HG03575 (cell line): ENCODE measurements around the gene STK10.

Experiments
- ATAC-seq: cut with Tn5 transposase; IDR thresholded peaks from one replicate; pipeline ENCODE4 v1.9.1; 2021; ENCODE audit not compliant: unreplicated experiment, insufficient number of reproducible peaks, low FRiP score; ENCODE audit errors: extremely low read depth

The STK10 gene

DNA sequence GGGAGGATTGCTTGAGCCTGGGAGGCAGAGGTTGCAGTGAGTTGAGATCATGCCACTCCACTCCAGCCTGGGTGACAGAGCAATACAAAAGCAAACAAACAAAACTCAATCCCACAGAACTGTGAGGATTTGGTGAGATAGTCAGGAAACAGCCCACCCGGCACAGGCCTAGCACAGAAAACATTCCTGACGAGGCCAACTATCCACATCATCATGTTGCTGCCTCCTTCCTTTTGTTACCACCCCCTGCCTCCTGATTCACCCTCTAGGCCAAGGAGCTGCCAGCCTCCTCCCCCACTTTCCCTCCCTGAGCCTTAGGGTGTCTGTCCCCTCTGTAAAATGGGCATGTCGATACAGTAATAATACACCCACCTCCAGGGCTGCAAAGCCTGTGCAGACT is 39.0 kb downstream of the STK10 start:
- ATAC-seq = no peak

- no peak for ATAC-seq
Observed at GRCh38 chr5:172148381-172148780, 39.6 kb downstream of the STK10 start.

DNA sequence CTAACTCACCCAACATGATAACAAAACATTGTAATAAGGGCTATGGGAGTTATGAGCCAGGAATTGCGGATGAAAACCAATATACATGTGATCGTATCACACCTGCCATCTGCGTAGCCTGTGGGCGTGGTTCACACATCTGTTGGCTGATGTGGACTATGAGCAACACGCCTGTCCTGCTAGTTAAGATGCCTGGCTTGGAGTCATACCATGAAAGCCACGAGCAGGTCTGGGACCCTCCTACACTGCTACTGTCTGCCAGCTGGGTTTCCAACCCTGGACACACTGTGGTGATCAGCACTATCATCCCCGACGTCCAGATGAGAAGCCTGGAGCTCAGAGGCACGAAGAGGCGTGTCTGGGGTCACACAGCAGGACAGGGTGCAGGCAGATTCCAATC is 40.2 kb downstream of the STK10 start:
- ATAC-seq = no peak

DNA sequence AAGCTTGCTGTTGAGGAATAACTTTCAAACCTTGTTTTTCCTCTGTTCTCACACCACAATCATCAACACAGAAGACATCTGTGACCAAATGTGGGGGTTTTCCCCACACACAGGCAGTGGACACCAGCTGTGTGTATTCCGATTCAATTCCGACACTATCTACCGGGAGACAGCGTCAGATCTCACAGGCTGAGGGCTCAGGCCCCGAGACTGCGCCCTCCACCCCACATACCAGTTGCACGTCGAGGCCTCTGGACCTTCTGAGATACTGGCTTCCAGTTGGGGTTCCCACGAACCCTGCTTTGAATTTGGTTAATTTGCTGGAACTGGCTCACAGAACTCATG is 41.3 kb downstream of the STK10 start:
- no peak for ATAC-seq

GRCh38 chr5:172145870-172146747 is 41.9 kb downstream of the STK10 start:
- no peak for ATAC-seq

DNA sequence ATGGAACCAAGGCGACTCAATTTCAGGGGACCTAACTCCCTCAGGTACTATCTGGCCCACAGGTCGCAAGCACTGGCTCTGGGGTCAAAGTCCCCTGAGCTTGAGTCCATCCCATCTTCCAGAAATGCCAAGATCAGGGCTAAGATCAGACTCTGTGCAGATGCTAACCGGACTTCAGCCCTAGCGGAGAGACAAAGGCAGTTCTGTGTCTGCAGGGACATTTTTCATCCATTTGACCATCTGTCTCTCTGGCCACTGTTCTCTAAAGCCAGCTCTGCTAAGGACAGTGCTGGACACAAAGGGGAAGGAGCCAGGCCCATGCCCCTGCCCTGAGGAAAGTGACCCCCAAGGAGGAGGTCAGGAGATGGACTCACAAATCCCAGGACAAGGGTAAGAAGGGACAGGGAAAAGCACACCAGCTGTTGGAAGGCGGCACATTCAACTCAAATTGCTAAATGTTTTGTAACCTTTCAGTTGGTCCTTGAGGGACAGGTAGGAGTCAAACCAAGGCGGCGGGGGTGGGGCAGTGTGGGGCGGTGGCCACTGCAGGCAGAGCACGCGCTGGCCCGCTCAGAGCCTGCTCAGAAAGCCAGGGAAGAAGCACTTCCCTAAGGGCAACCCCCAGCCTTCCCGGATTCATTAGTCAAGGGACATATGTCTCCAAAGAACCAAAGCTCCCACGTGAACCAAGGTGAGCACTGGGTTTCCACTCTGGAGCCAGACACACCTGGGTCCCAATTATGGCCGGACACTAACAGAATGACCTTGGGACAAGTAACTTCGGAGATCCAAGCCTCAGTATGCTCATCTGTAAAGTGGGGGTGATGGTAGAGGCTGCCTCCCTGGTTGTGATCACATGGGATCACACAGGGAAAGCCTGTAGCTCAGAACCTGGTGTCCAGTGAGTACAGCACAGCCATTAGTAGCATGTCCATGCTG is 42.8 kb downstream of the STK10 start:
- ATAC-seq = no peak

DNA sequence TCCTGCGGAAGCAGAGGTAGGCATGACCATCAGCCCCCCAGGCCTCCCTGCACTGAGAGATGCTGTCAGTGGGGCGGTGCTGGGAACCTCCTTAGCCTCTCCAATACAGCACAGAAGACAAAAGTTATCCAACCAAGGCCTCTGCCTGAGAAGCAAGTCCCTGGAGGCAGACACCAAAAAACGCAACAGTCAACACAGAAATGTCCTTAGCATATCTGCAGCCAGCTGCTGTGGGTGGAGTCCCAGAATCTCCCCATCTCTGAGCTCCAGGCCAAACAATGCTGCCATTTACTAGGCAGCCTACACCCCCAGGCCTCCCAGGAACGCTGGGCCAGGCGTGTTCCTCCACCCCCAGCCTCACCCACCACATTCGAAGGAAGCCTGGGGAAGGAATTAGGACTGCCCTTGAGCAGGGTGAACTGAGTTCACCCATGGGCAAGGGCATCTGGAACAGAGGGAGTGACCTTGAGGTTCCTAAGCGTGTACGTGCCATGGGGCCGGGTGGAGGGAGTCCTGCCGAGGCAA is 43.7 kb downstream of the STK10 start:
- ATAC-seq = no peak

DNA sequence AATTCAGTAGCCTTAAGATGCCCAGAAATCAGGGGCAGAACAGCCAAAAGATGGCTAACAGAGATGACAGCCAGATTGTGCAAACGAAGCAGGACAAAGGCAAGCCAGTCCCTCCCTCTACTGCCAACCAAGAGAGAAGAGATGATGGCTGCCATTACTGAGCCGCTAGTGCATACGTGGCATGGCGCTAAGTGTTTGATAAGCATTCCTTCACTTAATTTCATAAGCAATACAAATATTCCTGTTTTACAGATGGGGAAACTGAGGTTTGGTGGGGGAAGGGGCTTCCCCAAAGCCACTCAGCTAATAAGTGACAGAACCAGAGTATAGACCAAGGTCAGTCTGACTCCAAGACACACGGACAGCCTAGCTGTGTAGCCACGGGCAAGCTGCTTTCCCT is 44.1 kb downstream of the STK10 start:
- ATAC-seq = no peak

DNA sequence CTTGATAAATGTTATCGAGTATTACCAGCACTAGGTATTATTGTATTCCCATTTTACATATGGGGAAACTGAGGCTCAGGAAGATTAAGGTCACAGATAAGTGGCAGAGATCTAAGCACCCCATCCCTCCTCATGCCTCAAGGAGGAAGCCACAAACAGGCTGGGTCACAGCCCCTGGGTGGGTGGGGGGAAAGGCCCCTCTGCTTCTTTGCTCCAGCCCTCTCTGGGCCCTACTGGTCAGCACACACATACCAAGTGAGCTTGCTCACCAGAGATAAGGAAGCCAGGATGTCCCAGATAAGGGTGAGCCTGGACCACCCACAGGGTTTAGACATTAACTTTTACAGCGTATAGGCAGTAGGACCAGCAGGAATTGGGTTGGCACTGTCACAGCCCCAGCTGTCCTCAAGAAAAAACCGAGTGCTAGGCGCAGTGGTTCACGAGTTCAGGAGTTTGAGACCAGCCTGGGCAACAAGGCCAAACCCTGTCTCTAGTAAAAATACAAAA is 45.3 kb downstream of the STK10 start:
- ATAC-seq = no peak

DNA sequence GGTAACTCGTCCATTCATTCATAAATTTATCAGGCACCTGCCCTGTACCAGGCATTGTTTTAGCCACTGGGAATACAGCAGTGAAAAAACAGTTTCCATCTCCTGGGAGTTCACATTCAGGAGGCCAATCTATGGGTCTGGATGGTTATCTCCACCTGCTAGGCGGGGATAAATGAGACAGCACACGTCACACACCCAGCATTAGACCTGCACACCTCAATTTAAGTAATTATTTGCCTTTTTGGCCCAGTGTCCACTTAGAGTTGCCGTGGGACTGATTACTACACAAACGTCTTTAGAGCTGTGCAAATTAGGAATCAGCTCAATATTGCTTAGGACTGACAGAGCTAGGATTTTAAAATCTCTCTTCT is 46.1 kb downstream of the STK10 start:
- ATAC-seq = no peak

GRCh38 chr5:172140866-172141265 is 47.2 kb downstream of the STK10 start:
- ATAC-seq = no peak

DNA sequence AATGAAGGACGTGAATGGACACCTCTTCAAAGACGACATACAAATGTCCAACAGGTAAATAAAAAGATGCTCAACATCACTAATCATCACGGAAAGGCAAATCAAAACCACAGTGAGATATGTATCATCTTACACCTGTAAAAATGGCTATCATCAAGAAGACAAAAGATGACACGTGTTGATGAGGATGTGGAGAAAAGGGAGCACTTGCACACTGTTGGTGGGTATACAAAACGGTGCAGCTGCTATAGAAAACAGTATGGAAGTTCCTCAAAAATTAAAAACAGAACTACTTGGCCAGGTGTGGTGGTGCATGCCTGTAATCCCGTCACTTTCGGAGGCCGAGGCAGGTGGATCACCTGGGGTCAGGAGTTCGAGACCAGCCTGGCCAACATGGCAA is 47.9 kb downstream of the STK10 start:
- no peak for ATAC-seq

GRCh38 chr5:172137046-172137445 is 51.0 kb downstream of the STK10 start:
- ATAC-seq = no peak

DNA sequence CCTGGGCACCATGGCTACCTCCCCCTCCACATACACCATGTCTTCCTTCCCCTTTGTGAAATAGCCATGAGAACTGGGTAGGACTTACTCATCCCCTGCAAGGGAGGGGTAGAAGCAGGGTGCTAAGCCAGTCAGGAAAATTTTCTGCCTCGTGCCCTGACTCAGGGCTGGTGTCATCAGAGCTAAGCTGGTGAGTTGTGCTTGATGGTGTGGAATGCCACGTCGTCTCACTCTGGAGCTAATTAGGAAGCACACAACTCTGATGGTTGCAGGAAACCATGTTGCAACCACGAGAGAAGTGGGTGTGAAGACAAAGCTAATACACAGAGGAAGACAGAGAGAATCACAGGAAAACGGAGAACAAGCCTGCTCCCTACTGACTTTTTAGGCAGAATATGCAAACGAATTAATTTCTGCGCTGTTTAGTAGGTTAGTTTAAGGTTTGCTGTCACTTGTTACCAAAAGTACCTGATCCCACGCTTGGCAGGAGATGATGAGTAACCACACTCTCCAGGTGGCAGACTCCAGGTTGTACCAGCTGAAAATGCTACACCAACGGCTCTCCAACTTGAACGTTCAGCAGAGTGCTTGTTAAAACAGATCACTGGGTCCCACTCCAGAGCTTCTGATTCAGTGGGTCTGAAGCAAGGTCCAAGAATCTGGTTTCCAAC is 54.5 kb downstream of the STK10 start:
- ATAC-seq = no peak

- no peak for ATAC-seq
Observed at GRCh38 chr5:172131690-172132089, 56.3 kb downstream of the STK10 start.

GRCh38 chr5:172129256-172129910 is 58.6 kb downstream of the STK10 start:
- ATAC-seq = no peak

DNA sequence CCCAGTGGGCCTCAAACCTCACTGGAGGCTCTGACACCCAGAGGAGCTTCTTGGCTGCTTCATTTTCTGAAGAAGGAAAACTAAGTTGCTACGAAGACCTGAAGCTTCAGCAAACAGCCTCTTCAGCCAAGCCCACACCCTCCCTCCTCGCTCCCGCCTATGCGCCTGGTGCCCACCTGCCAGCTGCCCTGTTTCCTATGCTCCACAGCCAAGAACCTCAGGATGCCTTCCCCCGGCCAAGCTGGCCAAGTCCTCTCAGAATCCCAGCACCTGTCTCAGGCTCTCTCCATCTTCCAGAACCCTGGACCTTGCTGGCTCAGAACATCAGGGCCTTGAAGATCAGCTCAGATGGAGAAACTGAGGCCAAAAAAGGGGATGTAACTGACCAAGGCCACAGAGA is 60.4 kb downstream of the STK10 start:
- ATAC-seq = no peak

DNA sequence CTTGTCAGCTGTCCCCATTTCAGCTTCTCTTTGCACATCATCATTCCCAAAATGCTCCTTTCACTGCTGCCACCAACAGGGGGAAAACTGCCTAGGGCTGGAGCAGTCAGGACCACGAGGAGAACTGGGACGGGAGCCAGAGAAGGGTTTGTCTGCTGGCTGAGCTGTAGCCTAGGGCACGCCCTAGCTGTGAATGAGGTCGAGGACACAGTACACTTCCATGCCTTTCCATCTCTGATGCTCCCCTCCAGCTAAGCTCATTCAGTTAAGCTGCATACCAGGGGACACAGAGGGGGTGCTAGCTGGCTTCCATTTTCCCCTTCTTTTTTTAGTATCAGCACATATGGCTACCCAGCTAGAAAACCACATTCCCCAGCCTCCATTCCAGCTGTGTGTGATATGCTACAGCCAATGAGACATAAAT is 64.7 kb downstream of the STK10 start:
- no peak for ATAC-seq
